GM18499 (cell line): ENCODE results near the gene NHEJ1.

Experiments
- ATAC-seq: cut with Tn5 transposase; IDR thresholded peaks from one replicate; pipeline ENCODE4 v1.9.1; 2021; ENCODE audit warnings: moderate number of reproducible peaks; ENCODE audit not compliant: insufficient read depth, unreplicated experiment

The NHEJ1 gene

DNA sequence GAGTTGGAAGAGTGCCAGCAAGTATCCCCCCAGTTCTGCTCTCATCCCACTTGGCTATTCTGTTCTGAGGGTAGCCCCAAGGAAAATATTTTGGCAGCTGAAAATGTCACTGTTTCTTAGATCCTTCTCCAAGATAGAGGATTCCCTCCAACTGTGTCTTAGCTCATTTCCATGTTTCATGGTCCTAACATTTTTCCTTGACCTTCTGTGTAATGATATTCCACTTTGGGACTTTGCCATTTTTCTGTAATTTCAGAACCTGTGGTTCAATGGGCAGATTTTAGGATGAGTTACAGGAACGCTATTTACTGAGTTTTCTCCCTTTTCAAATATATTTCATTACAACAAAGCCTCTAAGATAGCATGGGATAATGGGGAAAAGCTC lies 34.7 kb downstream of the NHEJ1 start:
- ATAC-seq: no peak

DNA sequence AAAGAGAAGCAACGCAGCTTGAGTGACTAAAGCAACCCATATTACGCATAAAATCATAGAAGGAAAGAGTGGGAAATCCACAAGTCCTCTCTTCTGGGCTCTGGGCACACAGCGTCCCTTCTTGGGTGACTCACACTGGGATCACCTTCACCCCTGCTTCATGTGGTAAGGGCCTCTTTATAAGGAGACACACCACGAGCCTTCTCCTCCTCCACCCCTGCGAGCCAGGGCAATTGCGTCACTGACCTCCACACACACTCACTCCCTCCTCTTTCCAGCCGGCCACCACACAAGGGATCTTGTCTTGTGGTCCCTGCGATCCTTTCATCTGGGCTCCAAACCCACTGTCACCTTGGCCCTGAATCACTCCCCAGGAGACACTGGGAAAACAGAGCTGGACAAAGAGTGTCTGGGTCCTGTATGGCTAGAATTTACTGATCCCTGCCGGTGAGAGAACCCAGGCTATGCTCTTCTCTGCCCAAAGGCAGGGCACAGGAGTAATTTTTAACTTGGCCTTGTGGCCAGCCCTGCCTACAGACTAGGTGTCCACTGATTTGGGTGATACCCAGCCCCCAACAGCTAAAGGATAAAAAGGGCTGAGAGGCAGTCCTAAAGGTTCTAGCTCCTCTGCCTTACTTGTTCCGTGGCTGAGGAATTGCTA lies 35.3 kb downstream of the NHEJ1 start:
- no peak for ATAC-seq

DNA sequence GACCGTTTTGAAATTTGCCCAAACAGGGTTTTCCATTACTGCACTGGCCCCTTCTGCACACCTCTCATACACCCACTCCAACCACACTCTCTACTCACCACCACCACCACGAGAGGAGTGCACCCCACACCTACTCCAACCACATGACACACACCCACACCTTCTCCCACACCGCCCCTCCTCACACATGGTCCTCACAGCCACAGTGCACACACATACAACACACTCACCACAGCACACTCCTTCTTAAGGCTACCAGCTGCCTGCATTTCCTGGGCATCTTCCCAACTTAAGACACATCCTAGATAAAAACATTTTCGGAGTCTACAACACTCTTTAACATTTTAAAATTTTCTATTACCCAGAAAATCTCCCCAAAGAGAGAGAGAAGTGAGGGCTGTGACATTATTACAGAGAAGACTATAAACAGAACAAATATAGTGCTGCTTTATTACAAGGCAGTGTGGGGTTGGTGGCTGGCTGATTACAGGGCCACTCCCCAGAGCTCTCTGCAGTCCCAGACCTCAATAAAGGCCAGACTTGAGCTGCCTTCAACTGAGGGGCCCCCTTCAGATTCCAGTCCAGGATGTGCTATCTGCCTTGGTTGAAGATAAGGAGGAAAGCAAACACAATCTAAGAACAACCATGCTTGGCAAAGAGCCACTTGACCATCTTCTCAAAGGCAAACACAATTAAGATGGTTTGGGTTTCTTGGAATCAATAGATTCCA lies 36.1 kb downstream of the NHEJ1 start:
- ATAC-seq: no peak

DNA sequence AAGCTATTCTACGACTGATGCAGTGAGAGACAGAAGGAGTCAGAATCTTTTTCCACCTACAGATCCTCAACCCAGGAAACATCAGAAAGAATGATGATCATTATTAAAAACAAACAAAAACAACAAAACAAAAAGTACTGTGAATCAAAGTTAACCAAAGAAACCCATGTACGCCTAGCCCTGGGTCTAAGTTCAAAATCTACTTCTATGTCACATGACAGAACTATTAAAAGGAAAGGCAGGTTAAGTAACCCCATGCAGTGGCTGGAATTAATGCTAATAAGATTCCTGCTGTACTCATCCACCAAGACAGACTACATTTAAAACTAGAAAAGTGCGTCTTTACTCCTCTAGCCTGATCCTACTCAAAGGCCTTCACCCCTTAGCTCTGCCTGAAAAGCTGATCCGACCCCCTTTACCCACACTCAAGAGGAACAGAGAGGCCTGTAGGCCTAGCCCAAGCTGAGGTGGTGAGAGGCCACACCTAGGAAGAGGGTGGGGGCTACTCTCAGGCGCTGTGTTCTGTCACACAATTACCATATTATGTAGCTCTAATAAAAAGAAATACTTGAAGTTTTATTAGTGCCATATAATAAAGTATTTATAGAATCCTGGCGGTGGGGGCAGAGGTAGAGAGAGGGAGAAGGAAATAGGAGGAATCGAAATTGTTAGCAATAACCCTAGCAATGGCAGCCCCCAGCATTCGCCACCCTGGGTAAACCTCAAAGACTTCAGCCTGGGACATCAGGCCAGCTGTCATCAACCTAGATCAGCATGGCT lies 37.1 kb downstream of the NHEJ1 start:
- no peak for ATAC-seq

DNA sequence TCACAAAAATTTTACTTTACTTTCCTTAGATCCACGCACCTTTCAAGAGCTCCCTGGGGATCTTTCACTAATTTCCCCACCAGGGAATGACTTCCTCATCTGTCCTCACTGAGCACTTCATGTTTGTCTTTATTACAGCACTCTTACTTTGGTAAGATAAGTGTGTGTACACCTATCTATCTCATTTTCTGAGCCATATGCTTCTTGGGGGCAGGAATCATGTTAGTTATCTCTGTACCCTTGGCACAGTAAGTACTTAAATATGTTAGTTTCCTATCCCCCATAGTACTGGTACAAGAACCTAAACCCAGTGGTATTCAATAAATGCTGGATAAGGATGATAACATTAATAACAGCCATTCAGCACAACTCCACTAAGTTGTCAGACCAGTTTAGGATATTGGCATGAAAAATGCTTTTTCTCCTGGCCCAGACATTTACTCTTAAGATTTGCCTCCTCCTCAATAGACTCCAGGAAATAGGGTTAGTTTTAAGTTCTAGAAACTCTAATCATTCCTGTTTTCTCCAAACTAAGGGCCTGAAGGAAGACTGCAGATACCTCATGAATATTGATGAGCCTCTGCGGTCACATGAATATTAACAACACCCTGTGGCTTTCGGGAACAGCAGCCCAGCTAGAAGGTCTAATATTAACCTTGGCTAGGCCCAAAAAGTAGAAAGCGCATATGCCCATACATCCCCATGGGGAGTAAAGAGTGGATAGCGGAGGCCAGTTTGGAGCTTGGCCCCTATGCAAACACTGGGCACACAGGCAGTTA lies 38.2 kb downstream of the NHEJ1 start:
- no peak for ATAC-seq

DNA sequence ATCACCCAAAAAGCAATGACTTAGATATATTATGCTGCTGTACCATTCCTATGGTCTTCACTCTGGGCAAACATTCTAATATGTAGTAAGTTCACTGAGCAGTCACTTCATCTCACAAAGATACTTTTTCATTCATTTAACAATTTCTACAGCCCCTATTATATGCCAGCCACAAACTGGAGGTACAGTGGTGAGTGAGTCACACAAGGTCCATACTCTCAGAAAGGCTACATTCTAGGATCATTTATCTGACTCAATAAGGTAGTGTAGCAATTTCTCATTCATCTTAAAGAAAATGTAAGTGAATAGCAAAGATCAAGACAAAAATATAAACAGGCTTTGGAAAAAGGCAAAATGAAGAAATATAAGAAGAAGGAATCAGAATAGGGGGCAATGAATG lies 40.5 kb downstream of the NHEJ1 start:
- ATAC-seq: no peak

DNA sequence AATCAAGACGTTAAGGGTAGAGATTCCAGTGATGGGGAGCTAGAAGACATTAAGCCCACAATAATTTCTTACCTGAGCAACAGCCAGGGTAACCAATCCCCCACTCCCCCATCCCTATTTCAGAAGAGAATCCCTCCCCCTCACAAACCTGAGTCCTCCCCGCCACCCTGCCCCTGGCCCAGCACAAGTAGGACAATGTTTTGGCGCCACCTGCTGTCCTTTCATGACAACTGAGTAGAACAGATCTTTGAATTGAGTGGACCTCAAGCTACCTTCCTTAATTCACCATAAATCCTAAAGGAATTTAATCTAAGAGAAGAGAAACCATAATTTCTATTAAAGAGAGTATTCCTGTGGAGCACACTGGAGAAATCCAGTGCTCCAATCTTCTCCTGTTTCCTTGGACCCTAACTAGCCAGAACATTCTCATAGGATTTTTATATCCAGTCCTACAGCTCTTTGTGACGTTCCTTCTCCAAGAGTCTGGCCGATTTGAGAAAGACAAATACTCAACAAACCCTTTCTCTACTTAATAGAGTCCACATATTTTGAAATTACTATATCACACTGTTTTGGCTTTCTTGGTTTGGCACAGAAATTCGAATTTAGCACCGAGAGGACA lies 41.1 kb downstream of the NHEJ1 start:
- ATAC-seq: no peak

DNA sequence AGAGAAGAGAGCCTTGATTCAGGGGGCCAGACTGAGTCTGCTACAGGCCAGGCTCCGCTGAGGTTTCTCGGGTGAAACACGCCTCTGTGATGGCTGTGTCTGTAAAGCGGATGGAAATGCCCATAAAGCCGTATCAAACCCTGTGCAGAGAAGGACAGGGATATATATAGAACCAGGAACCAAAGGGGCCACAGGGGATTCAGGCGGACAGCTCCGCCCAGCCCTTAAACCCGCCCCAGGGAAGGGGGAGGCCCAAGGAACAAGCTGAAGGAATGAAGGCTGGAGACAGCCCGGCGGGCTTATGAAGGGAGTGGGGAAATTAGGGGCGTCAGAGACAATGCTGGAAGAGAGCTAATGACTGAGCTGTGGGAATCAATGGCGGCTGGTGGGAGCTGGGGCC lies 42.1 kb downstream of the NHEJ1 start:
- no peak for ATAC-seq

DNA sequence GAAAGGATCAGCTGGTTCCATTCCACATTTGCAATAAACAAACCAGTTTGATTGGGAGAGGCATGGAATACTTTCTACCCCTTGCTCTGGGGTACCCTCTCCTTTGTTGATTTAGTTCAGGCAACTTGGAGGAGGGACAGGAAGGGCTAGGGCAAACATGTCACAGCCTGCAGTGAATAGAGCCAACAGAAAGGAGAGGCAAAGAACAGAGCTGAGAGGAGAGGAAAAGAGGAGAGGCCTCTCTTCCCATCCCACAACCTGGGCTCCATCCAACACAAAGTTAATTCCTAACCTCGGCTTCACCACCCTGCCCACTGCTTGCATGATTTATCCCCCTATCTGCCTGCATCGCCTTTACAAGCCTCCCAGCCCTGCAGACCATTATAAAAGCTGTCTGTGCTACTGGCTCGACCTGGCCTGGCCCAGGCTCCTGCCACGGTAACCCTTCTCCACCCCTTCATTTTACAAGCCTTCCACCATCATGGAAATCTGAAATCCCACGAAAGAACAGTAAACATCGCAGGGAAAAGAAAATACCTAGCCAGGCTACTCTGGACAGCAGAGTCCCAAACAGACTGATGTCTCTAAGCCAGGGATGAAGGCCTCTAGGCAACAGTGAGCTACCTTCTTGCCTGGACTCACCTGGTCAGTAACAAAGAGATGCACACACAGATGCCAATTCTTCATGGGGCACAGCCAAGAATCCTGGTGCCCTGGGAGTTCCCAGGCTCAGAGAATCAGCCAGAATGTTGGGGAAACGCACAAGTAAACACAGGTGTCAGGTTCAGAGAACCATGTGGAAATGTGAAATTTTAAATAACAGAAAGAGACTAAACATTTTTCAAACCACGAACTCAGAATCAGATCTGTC lies 43.6 kb downstream of the NHEJ1 start:
- ATAC-seq: no peak

DNA sequence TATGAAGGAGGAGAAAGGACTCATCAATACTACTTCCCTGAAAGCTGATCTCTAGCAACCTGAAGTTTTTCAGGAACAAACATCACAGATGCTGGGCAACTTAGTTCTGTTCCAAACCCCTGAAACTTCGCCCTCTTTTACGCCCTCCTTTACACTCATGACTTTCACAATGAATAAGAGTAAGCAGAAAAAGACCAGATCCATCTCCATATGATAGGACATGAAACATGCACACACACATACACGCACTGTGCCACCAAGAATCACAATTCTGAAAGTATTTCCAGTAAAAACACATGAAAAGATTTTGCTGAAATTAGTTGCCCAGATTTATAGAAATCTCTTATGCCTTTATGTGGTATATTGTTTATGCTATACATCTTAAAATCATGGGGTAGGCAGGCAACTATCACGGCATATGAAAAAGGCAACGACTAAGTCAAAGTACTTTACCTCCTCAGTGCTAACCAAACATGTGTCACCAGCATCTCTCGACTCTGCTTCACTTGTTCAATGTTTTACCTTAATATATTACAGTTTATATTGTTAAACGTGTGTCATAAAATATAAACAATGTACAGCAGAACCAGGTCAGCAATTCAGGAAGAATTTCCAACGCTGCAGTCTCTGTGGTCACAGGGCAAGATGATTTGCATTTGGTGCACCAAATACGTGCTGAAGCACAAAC lies 47.8 kb downstream of the NHEJ1 start:
- no peak for ATAC-seq

DNA sequence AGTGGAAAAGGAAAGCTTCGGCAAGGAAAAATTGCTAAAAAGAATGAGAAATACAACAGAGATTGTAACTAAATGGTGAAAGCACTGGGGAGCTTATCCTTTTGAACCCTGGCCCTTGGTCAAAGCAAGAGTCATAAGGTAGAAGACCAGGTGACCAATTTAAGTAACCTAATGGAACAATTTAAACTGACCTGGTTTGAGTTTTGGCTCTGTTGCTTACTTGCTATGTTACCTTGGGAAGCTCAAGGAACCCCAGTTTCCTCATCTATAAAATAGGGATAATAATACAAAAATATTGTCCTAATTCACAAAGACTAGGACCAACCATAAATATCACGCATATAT lies 48.6 kb downstream of the NHEJ1 start:
- ATAC-seq: no peak

DNA sequence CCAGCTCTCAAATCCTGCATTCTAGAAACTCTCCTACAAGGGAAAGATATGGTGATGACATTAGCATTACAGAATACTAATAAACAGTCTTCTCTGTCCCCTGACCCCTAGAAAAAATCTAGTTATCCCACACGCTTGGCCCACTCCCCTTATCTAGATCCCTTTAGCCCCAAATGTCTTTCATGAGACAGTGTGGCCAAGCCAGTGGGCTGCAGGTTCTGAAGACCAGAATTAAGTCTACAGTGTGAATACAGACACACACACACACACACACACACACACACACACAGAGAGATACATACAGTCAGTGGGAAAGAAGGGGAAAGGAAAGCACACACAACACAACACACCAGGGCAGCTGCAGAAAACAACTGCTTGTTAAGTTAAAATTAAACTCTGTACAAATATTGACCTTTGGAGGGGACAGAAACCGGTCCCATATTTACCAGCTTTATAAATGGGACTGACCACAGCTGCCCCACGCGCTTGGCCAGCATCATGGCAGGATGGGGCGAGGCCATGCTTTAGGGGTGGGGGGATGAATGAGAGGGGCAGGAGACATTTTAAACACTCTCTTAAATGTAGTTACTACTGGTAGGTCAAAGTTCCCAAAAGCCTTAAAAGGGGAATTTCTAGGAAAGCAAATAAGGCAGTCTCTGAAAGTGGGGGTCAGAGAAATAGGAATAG lies 49.1 kb downstream of the NHEJ1 start:
- ATAC-seq: no peak

DNA sequence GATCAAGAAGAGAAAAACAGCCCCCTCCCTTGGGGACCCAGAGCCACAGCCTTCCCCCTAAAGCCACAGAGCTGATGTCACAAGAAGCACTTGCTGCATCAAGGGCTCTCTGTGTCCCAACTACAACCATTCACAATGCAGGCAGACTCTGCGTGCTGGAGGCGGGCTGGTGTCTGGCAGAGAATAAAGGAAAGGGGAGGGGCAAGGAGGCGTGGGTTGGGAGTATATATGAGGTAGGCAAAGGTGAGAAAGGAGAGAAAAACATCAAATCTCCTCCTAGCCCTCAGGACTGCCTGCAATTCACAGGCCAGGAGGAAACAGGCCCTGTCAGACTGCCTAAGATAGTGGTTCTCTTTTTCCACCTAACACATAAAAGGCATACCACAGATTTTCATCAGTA lies 51.1 kb downstream of the NHEJ1 start:
- no peak for ATAC-seq

DNA sequence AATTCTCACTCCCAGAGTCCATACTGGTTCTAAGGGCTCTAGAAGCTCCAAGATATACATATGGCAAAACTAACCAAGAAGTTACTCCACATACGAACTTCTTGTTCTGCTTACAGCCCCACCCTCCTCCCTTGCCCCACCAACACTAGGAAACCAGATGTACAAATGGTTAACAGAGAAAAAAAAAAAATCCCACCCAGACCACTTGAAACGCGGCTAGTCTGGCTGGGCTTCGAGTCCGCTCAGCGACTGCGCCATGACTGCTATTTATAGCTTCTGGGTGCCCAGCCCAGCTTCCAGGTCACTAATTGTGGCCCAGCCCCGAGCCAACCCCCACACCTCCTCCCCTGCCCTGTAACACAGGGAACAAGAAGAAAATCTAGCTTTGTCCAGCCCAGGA lies 52.9 kb downstream of the NHEJ1 start:
- ATAC-seq: no peak

DNA sequence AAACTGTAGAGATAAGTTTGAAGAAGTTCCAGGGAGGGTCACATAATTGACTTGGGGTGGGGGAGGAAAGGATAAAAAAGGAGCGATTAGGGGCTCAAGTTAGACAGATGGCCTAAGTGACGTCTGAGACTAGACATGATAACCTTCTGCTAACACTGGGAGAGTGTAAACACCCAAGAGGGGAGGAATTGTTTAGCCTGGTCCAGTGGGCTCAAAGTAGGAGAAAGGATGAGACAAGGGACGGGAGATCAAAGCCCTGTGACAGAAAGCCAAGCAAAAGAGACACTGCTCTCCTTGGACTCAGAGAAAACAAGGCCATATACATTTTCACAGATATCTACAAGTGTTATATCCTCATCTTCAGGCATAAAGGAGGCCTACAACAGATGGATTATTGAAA lies 54.4 kb downstream of the NHEJ1 start:
- no peak for ATAC-seq

DNA sequence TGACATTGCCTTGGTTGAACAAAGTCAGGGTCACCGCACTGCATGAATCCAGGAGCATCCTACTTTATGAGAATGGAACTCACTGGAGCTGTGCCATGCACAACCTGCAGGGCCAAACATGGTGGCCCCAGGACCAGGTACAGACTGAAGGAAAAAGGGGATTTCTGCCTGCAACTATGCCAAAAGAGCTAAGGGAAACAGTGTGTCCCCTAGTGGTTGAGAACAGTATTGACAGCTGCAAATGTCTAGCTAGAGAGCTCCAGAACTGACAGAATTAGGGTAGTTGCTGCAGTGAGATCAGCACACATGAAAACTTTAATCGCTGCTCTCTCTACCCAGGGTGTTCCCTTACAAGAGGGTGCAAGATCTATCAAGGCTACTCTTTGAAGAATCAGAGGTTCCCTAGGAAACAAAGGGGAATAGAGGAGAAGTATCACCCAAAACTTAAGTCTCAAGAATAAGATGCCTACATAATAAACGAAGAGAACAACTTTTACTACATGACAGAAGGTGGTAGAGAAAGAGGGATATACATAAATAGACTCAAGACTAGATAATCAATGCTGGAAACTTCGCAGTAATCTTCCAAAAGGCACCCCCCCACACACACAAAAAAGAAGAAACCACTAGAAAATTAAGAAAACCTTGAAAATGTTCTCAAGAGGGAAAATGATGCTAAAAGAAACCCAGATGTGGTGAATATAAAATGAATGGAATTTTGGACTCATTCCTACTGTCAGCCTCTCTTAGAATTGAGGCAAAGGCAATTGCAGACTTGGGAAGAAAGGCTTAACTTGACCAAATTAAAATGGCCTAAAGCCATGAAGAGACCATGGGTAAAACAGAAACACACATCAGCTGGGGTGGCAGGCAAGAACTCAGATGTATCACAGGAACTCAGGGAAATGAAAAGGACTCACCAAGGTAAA lies 56.2 kb downstream of the NHEJ1 start:
- ATAC-seq: no peak

DNA sequence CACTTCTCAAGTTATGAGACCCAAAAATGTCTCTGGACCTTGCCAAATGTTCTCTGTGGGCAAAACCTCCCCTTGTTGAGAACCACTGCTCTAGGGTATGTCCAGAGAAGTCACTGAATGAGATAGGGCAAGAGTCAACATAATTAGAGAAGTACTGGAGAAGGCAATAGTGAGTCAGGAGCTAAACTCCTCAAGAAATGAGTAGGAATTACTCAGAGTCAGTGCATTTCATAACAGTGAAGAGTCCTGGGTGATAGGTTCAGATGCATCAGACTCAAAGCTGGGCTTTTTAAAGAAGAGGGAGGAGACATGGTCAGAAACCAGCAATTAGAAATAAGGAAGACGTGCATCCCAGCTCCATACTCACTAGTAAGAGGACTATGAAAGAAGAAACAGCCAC lies 61.3 kb downstream of the NHEJ1 start:
- no peak for ATAC-seq
